ENCODE data around the gene LETM1.

The LETM1 gene

DNA sequence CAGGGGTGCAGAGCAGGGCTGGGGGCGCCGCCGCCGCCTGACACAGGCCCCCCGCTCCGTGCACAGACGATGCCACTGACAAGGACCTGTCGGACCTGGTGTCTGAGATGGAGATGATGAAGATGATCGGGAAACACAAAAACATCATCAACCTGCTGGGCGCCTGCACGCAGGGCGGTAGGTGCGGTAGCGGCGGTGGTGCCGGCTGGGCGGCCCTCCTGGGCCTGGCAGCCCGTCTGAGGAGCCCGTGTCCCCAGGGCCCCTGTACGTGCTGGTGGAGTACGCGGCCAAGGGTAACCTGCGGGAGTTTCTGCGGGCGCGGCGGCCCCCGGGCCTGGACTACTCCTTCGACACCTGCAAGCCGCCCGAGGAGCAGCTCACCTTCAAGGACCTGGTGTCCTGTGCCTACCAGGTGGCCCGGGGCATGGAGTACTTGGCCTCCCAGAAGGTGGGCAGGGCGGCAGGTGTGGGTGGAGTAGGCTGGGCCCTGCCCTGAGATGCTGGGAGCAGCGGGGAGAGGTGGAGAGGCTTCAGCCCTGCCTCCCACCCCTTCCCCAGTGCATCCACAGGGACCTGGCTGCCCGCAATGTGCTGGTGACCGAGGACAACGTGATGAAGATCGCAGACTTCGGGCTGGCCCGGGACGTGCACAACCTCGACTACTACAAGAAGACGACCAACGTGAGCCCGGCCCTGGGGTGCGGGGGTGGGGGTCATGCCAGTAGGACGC is 50.3 kb downstream of the LETM1 start:
- no peak for DNase-seq

DNA sequence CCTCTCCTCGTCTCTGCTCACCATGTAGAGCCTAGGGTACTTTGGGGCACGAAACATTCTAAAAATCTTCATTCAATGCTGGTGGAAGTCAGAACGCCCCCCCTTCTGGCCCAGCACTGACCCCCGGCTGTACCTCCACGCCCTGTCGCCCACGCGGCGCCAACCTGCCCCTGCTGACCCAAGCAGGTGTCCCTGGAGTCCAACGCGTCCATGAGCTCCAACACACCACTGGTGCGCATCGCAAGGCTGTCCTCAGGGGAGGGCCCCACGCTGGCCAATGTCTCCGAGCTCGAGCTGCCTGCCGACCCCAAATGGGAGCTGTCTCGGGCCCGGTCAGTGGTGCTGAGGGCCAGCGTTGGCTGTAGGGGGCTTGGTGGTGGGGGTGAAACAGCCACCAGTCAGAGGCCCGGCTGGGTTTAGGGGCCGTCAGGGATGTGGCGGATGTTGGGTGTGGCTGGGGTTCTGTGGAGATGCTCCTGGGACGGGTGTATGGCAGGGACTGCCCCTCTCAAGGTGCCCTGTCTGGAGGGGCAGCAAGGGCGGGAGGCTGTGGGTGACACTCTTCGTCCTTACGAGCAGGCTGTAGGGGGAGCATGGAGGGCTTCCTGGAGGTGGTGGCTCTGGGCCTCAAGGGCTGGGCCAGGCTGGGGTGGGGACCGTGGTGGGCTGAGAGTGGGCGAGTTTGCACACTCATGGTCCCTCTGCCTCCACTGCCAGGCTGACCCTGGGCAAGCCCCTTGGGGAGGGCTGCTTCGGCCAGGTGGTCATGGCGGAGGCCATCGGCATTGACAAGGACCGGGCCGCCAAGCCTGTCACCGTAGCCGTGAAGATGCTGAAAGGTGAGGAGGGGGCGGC is 51.1 kb downstream of the LETM1 start:
- no peak for DNase-seq

DNA sequence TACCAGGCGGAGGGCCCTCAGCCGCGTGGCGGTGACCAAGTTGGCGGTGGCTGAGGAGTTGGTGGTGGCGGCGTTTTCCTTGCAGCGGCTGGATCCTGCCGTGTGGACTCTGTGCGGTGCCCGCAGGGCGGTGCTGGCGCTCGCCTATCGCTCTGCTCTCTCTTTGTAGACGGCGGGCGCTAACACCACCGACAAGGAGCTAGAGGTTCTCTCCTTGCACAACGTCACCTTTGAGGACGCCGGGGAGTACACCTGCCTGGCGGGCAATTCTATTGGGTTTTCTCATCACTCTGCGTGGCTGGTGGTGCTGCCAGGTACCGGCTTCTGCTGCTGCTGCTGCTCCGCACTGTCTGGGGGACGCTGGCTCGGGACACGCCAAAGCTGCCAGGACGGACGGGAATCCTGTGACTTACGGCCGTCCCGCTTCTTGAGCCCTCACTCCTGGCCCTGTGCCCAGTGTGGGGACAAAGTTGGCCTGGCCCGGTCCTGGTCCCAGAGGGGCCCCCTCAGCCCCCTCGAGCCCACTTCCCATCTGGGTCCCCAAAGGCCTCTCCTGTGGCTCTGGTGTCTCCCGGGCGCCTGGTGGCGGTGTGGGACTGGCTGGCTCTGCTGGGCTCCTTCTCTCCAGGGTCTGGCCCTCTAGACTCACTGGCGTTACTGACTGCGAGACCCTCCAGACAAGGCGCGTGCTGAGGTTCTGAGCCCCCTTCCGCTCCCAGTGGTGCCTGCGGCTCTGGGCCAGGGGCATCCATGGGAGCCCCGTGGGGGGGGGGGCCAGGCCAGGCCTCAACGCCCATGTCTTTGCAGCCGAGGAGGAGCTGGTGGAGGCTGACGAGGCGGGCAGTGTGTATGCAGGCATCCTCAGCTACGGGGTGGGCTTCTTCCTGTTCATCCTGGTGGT is 52.2 kb downstream of the LETM1 start:
- no peak for DNase-seq

DNA sequence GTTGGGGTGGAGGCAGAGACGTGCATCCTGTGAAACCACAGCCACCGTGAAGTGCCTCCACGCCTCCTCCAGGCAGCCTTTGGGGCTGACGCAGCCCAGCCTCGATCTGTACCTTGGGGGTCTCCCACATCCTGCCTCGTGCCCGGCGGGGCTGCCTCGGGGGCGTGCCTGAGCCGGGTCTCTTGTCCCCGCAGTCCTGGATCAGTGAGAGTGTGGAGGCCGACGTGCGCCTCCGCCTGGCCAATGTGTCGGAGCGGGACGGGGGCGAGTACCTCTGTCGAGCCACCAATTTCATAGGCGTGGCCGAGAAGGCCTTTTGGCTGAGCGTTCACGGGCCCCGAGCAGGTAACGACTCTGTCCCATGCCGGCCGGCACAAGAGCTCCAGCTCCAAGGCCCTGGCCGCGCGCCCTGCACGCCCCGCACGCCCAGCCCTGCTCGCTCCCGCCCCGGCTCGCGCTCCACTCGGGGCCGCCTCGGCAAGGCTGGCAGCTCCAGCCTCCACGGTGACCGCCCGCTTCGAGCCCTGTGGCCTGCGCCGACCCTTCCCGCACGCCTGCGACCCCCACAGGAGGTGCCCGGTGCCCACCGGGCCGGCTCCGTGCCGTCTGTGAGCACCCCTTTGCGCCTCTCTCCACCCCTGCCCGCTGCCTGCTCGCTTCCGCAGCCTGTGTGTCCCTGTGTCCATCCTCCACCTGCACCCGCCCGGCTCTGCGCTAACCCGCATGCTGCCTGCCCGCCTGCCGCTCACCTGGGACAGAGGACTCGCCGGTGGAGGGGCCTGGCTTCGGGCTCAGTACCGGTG is 53.0 kb downstream of the LETM1 start:
- no peak for DNase-seq

DNA sequence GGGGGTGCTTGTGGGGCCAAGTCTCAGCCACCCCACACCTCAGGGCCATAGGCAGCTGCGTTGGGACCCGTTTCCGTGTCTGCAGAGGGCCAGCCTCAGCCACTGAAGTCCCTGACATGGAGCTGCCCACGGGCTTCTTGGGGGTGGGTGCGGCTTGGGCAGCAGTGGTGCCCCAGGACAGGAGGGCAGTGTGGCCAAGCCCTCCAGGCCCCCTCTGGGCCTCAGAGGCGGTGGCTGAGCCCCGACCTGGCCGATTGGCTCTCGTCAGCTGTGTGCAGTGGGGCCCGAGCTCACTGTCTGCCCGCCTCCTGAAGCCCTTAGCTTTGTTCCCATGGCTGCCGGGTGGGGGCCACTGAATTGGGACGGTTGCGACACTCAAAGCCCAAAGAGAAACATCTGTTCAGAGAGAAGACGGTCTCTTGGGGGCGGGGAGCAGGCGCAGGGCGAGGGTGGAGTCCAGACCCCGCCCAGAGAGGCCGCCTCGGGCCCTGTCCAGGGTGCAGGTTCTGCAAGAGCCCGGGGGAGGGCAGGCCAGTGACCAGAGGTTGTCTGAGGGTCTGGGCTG is 53.7 kb downstream of the LETM1 start:
- no peak for DNase-seq

DNA sequence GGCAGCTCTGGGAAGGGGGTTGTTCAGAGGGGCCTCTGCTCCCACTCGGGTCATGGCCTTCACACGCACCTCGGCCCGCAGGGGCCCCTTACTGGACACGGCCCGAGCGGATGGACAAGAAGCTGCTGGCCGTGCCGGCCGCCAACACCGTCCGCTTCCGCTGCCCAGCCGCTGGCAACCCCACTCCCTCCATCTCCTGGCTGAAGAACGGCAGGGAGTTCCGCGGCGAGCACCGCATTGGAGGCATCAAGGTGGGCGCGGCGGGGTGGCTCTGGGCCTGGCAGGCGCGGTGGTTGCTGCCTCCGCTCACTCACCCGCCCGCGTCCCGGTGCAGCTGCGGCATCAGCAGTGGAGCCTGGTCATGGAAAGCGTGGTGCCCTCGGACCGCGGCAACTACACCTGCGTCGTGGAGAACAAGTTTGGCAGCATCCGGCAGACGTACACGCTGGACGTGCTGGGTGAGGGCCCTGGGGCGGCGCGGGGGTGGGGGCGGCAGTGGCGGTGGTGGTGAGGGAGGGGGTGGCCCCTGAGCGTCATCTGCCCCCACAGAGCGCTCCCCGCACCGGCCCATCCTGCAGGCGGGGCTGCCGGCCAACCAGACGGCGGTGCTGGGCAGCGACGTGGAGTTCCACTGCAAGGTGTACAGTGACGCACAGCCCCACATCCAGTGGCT is 54.5 kb downstream of the LETM1 start:
- DNase-seq: no peak

DNA sequence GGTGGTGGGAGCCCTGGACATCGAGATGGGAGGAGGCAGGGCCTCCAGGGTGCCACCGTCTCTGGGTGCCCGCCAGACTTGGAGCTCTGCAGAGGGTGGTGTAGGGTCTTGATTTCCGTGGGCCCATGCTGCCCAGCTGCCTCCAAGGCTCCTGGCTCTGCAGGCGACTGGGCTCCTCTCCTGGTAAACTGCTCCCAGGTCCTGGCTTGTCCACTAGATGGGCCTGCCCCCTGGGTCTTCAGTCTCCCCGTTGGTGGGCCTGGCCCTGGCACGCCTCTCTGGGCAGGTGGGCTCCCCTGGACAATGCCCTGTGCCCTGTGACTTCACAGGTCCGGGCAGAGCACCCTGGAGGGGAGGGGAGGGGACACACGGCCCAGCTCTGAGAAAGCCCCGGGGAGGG is 55.2 kb downstream of the LETM1 start:
- DNase-seq: no peak

DNA sequence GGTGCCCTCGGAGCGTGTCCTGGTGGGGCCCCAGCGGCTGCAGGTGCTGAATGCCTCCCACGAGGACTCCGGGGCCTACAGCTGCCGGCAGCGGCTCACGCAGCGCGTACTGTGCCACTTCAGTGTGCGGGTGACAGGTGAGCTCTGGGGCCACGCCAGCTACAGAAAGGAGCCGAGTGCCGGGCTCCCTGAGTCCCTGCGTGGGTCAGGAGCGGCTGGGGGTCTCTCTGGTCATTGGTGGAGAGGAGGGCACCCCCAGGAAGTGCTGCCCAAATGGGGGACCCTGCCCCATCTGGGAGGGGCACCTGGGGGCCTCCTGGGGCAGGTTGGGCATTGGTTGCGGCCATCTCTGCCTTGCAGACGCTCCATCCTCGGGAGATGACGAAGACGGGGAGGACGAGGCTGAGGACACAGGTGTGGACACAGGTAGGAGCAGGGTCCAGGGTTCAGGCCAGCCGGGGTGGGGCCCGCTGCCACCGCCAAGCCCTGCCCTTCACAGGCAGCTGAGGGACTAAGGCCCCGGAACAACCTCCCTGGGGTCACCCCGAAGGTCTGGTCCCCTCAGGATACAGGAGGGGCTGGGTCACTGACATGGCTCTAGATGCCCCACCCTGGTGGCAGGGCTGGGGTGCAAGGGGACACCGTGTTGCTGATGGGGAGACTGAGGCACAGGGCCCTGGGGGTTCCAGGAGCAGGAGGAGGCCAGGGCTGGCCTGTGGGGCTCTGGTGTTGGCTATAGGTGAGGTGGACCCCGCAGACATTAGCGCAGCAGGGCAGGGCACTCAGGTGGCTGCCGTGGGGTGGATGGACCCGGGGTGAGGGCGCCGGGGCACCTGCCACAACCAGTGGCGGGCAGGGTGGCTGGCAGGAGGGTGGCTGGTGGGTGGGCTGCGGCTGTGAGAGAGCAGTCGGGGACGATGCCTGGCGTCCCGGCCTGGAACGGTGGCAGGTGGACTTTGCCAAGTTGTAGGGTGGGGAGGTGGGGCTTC is 56.3 kb downstream of the LETM1 start:
- DNase-seq: no peak

DNA sequence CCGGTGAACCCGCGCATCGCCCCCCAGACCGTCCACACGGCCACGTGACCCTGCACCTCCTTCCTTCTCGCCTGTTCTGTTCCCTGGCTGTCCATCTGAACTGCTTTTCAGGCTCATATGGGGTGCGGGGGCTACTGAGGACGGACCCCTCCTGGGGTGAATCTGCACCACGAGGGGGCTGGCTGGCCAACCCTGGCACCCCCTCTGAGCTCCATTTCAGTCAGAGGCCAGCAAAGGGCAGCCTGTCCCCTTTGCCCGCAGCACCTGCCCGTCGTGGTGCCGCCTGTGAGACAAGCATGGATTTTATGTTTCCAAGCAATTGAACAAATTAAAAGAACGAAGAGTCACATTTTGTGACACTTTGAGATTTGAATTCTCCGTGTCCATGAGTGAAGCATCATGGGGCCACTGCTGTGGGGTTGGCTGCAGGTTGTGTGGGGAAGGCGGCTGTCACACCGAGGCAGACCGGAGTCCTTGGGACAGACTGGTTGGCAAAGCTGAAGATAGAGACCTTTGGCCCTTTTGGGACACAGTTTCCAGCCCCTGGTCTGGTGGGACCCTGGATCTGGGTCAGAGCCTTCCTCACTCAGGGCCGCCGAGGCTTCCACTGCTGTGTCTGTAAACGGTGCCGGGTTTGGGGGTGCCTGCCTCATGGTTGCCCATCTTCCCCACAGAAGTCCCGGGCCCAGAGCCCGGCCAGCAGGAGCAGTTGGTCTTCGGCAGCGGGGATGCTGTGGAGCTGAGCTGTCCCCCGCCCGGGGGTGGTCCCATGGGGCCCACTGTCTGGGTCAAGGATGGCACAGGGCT is 57.2 kb downstream of the LETM1 start:
- DNase-seq: no peak

DNA sequence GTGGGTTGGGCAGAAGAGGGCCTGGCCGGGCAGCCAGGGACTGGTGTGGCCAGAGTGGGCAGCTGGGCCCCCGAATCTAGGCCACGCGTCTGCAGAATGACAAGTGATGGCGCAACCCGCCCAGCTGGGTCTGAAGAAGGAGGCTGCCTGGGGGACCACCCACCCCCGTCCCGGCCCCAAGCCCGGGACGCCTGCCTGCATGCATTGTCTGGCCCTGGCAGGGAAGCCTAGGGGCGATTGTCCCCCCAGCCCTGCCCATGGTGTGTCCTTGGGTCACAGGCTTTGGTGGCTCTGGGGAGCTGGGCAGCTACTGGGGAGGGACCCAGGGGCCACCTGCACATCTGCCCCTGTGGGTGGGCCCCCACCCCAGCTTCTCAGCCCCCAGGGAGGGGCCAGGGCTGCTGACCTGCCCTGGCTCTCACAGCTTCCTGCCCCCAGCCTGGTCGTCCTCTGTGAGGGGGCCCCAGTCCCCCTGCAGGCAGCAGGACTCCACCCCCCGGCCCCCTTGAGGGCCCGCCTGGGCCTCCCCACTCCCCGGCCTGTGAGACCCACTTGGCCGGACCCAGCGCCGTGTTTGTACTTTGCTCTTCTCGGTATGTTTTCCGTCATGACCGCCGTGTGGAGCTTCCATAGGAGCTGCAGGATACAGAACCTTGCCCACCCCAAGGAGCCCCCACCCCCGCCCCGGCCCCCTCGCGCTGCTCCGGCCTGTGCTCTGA is 57.9 kb downstream of the LETM1 start:
- no peak for DNase-seq

DNA sequence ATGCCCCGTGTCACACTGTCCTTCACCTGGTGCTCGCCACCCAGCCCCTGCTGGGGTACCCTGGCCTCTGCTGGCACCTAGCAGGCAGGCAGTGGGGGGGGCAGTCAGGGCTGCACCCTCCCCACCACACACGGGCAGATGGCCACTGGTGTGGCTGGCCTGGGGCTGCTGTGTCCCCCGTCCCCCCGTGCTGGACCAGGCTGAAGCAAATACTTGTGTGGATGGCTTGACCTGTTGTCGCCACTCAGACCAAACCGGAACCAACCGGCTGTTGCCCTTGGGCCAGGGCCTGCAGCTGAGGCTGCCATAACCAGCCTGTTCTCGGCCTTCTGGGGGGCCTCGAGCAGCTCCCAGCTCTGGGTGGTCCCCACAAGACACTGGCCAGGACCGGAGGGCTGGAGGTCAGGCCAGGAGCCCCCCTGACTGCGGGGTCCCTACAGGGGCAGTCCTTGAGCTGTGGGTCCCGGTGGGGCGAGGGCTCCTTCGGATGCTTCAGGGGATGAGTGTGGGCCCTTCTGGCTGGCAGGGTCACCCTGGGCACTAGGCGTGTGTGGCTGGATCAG is 58.6 kb downstream of the LETM1 start:
- DNase-seq: no peak

DNA sequence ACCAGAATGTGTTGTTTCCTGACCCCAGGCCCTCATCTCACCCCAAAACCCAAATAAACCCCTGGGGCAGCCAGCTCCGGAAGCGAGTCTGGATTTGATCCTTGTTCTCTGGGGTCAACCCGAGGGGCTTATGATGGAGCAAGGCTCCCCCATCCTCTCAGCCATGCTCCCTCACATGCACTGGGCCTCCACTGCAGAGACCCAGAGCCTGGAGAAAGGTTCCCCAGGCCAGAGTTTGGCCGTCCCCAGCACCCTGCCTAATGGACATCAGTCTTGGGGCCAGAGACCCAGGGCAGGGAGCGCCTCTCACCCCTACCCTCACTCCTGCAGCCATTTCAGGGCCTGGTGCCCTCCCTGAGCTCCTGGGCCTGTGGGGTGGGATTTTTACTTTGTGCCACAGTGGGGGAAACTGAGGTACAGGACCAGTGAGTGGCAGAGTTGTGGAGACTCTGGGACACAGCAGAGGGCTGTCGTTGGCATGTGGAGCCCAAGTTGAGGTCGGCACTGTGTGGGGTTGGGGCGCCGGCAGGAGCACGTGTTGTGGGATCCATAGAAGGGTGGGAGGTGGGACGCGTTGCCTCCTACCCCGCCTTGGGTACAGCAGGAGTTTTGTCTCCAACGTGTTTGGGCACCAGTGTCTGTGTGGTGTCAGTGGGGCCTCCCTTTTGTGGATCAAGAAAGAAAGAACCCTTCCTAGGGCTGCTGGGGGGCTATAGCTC is 59.3 kb downstream of the LETM1 start:
- no peak for DNase-seq

DNA sequence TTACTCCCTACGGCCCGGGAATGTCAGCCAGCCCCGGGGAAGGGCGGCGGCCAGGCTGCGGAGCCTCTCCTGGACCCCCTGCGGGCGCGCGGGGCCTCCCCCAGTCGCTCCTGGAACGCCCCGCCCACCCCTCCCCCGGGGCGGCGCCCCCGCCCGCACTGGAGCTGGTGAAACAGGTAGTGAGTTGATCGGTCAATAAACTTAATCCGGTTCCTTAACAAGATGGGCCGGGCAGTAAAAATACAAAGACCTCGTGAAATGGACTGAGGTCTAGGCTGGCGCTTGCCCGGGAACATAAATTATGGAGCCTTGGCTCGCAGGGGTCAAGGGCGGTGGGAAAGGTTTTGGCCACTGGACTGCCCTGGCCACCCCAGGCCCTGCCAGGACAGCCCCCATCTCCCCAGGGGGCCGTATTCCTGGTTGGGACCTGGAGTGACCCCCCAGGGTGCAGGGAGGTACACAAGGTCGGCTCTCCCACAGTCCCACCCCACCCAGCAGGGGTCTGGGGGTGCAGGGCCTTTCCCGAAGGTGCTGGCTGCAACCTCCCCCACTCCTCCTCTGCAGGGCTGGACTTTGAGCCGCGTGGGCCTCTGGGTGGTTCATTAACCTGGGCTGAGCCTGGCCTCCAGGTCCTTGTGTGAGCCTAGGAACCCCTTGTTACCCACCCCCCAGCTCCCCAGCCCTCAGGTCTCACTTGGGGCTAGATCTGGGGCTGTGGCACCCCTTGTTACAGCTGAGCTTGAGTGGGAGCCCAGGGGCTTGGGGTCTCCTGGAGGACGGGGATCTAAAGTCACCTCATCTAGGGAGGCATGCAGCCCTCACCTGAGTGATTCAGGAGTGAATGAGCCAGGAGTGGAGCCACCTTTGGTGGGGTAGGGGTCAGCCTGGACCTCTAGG is 60.4 kb downstream of the LETM1 start:
- DNase-seq: no peak

DNA sequence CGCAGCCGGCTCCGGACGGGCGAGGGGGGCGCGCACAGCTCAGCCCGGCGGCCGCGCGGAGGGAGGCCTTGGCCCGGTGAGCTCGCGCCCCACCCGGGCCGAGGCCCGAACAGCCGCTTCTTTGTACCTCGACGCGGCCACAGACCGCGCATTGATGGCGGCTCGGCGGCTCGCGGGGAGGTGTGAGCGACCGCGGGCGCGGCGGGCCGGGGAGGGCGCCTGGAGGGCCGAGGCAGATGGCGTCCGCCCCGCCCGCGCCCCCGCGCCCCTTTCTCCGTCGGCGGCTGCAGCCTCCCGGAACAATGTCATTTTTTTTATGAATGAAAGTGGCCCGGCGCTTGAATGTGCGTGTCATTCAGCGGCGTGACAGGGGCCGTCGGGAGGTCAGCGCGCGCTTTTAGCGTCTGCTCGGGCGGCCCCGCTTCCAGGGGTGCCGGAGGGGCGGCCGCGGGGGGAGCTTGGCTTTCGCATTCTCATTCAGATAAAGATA is 61.1 kb downstream of the LETM1 start:
- no peak for DNase-seq

DNA sequence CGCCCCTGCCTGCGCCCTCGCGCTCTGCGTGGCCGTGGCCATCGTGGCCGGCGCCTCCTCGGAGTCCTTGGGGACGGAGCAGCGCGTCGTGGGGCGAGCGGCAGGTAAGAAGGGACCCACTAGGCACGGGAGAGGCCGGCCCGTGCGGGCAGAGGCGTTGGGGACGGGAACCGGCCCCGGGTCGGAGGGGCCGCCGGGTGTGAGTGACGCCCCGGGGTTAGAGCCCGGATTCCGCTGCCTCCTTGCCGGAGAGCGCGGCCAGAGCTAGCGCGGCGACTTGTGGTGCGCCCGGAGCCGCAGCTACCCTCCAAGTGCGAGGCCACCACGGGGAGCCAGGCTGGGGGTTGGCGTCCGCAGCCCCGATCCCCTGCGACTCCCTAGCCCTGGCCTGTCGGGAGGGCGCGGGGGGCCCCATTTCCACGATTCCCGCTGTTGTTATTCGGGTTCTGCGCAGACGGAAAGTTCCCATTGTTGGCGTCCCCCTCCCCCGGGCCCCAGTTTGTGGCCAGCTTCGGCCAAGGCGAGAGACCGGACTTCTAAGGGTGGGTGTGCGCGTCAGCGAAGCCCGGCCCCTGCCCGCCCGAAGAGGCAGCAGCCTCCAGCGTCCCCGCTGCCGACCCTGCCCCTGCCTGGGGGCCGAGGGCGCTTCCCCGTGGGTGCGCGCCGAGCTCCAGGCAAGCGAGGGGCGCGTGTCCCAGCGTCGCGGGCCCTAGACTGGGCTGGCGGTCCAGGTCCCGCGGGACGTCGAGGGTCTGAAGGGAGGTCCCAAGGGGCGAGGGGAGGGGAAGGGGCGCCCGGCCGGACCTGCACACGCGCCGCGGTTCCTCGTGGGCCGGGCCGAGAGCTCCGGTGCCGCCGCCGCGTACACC is 61.8 kb downstream of the LETM1 start:
- no peak for DNase-seq

Data from right forelimb (tissue), 1 donor.